ENCODE data around the gene DEF6.

The DEF6 gene, protein sequence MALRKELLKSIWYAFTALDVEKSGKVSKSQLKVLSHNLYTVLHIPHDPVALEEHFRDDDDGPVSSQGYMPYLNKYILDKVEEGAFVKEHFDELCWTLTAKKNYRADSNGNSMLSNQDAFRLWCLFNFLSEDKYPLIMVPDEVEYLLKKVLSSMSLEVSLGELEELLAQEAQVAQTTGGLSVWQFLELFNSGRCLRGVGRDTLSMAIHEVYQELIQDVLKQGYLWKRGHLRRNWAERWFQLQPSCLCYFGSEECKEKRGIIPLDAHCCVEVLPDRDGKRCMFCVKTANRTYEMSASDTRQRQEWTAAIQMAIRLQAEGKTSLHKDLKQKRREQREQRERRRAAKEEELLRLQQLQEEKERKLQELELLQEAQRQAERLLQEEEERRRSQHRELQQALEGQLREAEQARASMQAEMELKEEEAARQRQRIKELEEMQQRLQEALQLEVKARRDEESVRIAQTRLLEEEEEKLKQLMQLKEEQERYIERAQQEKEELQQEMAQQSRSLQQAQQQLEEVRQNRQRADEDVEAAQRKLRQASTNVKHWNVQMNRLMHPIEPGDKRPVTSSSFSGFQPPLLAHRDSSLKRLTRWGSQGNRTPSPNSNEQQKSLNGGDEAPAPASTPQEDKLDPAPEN

DNA sequence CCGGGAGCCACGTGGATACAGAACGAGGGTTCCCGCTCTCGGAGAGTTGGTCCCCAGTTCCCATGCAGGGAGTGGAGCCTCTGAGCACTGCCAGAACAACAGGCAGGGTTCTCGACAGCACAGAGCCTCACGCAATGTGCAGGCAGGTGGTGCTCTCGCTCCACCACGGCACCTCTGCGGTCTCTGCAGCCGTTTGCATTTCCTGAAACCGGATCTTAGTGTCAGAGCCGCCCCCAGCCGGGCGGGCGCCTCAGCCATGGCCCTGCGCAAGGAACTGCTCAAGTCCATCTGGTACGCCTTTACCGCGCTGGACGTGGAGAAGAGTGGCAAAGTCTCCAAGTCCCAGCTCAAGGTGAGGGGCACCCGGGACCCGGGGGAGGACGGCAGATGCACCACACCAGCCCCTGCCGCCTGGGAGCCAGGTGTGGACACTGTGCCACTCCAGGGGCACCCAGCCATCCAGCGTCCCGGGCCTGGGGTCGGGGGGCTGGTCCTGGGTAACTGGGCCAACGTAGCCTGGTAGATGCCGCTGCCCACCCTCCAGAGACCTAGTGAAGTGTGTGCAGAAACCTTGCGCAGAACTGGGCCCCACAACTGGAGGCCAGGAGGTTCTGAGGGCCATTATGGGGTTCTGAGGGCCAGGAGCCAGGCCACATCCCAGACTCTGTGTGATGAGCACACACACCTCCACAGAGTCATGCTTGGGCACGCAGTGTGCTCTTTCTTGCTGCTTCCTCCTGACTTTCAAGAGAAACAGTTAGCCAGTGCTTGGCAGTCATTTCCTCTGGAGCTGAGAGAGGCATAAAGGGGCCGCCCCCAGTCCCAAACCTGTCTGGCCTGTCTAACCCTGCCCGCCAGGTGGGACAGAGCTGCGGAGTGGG is at the start of gene DEF6:
TSS of gene DEF6 (plus strand) at position 218 of the 881 bp plus-strand sequence. CDS start at position 257, 39 bp downstream.
- no peak for DNase-seq

DNA sequence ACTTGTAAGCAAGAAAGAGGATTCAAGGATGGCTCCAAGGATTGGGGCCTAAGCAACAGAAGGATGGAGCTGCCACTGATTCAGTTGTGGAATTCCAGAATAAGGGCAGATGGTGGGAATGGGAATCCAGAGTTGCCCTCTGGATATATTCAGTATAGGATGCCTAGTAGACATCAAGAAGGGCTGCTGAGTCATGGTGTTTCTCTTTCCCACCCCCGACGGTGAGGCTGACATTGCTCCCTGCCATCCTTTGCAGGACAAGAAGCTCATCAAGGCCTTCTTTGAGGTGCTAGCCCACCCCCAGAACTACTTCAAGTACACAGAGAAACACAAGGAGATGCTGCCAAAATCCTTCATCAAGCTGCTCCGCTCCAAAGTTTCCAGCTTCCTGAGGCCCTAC is 49.3 kb upstream of the DEF6 start:
- DNase-seq, result no peak

DNA sequence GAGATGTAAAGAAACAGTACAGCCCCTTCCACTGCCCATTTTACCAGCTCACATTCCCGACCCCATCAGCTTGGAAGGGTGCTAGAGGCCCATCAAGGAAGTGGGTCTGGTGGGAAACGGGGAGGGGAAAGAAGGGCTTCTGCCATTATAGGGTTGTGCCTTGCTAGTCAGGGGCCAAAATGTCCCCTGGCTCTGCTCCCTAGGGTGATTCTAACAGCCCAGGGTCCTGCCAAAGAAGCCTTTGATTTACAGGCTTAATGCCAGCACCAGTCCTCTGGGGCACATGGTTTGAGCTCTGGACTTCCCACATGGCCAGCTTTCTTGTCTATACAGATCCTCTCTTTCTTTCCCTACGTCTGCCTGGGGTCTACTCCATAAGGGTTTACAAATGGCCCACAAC is 48.7 kb upstream of the DEF6 start:
- DNase-seq, result no peak

DNA sequence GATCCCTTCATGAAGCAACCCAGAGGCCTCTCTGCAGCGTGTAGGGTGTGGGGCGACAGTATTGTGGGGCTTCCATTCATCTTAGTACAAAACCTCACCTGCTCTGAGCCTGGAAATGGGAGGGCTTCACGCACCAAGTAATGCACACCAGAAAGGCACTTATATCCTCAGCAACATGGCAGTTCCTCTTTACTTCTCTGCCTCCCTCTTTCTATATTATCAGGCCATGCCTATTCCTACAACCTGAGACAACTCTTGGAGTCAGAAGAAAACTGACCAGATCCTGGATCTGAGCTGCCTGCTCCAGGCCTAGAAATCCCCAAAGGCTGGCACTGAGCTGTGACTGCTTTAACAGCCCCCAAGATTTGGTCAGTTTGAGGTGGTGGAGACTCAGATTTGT is 45.7 kb upstream of the DEF6 start:
- DNase-seq, result no peak

DNA sequence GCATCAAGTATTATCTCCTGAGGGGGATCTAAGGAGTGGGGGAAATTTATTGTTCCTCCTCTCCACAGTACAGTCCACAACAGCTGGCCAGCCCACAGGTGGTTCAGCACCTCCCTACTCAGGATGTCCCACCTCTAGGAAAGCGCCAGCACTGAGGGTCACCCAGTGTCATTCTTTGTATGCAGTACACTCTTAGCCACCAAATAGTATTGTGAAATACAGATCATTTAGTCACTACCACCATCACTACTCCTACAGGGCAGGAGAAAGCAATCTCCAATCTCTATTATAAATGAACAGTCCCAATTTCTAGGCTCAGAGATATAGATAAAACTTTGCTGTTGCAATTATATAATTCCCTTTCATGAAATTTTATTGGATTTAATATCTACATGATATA is 44.4 kb upstream of the DEF6 start:
- no peak for DNase-seq

DNA sequence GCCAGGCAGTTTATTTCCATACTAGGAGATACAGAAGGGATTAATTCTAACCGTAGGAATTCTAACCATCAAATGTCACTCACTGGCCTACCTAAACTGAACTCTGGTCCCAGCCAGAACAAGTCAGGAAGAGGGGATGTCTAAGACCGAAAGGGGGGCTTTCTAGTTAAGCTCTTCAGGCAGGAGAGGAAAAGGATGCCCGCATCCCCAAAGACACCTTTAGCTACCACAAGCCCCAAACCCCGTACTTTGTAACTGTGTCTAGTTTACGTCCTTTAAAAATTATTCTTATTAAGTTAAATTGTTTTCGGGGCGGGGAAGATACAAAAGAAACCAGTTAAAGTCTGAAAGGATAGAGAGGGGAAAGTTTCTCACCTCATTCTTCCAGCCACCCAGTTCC is 39.3 kb upstream of the DEF6 start:
- no peak for DNase-seq

DNA sequence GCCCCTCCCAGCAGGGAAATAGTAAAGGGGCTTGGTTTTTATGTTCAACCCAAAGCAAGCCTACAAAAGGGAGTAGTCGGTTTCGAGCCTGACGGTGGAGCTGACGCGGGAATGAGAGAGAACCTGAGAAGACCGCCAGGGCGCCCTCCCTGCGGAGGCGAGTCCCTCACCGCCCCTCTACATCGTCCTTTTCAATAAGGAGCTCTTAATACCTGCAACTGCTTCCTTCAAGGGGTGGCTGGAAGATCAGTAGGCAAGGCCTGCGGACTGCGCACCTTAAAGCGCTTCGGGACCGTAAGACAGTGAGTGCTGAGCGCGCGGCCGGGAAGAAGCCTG is 38.8 kb upstream of the DEF6 start:
- DNase-seq, result no peak

DNA sequence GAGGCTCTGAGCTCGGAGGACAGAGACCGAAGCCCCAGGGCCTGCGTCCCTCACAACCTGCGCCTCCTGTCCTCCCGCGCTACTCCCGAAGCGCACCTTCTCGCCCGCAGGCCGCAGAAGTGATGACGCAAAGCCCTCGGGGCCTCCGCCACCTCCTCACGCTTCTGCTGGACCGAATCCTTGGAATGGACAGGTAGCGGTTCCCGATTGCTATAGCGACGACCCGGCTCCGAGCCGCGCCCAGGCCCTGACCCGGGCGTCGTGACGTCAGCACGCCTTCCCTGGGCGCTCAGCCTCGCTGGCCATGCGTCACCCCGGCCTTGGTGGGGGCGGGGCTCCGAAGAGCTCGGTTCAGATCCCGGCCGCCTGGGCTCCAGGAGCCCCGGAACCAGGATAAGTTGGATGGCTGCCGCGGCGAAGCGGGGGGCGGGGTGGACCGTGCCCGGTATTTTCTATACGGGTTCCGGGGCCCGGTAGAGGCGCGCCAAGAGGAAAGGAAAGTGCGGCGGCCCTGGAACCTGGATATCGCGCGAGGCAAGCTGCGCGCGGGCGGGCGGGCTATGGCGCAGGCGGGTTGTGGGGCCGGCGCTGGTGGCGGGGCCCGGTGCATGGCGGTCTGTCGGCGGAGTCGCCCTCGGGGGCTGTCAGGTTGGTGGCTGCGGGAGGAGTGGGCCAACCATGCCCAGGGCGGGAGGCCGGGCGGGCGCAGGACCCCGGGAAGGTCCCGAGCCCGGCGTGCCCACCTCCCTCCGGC is 38.2 kb upstream of the DEF6 start, which contains the start of gene ZNF76:
TSS of gene ZNF76 (plus strand) at position 542 of the 754 bp plus-strand sequence. CDS start 21,417 bp downstream, outside the sequence.
- peak; percentile 96 for DNase-seq

DNA sequence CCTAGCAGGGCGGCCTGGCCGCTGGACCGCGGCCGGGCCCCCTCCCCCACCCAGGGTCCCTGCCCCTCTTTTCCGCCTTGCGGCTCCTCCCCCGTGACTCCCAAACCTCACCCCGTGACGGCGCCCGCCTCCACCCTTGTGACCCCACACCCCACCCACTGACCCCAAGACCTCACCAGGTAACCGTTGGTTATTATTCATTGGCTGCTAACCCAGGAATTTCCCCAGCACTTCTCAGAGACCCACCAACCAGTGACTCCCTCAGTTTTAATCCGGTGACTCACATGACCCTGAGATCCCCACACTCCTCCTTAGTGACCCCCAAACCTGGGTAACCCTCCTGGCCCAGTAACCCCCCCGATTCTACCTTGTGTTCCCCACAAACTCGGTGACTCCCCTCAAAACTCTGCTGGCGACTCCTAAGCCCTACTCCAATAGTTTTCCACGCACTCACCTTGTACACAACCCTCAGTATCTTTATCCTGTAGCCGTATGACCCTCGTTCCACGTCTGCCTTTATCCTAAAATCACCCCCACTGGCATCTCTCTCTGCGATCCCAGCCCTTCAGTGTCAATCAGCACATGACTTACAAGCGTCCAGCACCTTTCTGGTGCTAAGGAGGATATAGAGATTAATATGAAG is 37.5 kb upstream of the DEF6 start:
- no peak for DNase-seq

DNA sequence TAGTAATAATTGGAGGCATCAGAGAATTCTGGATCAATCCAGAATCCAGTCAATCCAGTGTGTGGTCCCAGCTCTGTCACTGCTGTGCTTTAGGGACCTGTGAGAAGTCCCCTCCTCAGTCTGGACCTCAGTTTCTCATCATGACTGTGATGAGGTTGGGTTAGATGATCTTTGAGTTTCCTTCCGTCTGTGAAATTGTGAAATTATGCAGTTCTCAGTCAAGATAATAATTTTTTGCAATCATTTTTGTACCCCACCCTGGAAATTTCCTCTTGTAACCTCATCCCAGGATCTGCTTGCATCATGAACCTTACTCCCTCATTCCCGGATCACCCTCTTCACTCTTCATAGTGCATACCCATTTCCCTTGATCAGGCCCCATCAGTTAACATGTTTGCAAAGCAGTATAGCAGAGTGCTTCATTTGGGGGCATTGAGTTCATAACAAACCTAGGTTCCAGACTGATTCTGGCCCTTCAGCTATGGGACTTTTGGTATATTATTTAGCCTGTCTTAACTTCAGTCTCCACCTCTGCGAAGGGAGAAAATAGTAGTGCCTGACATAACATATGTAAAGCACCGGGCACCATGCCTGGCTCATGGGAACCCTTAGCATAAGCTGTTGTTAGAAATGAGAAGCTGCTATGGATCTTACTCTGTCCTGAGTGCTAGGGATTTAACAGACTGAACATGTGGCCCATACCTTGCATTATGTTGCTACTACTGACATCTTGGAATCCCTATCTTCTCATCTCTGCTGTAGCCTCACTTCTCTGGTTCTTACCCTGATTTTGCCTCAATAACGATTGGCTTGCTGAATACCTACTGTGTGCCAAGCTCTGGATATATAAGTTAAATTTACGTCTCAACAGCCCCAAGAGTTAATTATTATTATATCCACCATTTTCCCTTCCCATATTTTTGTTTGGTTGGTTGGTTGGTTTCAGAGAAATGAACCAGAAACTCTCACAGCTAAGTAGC is 36.7 kb upstream of the DEF6 start:
- DNase-seq, result no peak

DNA sequence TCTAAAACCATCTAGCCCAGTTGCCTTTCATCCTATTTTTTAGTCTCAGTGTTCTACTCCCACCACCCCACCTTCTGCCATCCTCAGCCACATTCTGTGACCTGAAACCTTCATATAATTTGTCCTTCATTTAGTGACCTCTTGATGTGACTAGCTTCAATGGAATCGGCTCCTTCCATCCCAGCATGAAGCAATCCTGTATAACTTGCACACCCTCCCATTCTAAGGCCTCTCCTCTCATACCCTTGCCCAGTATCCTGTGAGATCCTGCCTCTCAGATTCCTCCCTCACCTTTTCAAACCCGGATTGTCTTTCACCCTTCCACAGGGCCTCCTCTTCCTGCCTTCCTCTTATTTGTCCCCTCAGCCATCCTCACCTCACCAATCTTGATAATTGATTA is 35.0 kb upstream of the DEF6 start:
- no peak for DNase-seq

DNA sequence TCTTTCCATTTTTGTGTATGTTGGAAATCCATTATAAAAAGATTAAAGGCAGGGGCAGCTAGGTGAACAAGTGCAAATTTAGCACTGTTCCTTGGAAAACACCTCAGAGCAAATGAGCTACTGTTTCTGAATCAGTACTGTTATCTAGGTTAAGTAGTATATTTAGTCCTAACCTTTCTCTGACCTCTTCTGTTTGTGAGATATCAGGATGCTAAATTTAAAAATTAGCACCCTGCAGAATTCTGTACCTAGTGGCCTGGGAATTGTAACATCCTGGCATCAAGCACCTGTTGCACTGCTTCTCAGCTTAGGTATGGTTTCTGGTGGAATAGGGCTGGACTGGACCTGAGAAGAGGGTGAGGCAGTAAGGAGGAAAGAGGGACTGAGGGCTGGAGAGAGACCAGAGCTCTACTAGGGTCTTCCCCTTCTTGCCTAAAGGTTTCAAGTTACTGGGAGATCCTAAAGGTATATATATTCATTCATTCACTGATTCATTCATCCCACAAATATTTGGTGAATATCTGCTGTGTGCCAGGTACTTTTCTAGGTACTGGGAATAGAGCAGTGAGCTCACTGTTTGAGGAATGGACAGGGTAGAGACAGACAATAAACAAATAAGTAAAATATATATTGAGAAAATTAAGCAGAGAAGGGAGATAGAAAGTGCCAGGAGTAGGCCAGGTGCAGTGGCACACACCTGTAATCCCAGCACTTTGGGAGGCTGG is 32.9 kb upstream of the DEF6 start:
- DNase-seq, result no peak

DNA sequence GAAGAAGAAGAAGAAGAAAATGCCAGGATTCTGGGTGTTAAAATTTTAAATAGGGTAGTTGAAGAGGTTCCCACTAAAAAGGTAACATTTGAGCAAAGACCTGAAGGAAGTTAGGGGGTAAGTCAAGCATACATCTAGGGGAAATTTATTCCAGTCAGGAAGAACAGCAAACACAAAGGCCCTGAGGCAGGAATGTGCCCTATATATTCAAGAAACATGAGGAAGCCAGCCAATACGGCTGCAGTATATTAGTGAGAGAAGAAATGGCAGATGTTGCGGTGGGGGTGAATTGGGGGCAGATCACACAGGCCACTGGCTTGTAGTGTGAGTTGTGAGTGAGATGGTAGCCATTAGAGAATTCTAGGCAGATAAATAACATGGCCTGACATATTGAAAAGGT is 32.1 kb upstream of the DEF6 start:
- DNase-seq, result no peak

DNA sequence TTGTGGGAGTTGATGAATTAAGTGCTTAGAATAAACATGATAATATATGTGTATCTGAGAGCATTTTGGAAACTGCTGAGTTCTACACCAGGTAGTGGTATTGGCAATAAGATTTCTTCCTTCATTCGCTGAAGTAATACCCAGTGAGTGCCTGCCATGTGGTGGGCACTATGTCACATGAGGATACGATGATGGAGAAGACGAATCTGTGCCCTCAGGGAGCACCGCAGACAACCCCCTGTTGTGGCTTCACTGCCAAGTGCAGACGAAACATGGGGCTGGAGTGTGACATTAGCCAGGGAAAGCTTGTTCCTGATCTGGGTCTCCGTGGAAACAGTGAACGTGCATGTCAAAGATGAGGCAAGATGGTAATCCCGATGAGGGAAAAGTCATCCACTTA is 30.2 kb upstream of the DEF6 start:
- DNase-seq, result no peak

DNA sequence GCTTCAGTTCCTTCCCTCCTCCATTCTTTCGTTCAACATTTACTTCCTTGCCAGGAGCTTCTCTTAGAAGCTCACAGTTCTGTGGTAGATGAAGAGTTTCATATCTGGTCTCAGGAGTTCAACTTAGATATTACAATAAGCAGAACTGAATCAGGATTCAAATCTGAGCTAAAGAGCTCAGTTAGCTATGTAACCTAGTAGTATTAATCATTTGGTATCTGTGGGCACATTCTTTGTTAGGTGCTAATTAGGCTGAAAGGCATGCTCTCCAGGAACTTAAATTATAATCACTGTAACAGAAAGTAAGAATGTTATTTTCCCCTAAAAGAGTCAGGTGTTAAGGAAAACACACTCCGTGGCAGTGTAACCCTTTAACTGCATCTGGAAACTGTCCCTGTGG is 29.7 kb upstream of the DEF6 start:
- DNase-seq, result no peak

DNA sequence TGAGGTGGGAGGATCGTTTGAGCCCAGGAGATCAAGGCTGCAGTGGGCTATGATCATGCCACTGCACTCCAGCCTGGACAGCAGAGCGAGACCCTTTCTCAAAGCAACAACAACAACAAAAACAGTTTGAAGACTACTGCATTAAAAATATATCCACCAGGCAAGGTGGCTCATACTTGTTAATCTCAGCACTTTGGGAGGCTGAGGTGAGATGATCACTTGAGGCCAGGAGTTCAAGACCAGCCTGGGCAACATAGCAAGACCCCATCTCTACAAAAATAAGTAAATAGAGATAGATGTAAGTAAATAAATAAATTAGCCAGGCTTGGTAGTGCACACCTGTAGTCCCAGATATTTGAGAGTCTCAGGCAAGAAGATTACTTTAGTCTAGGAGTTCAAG is 25.6 kb upstream of the DEF6 start:
- DNase-seq, result no peak

DNA sequence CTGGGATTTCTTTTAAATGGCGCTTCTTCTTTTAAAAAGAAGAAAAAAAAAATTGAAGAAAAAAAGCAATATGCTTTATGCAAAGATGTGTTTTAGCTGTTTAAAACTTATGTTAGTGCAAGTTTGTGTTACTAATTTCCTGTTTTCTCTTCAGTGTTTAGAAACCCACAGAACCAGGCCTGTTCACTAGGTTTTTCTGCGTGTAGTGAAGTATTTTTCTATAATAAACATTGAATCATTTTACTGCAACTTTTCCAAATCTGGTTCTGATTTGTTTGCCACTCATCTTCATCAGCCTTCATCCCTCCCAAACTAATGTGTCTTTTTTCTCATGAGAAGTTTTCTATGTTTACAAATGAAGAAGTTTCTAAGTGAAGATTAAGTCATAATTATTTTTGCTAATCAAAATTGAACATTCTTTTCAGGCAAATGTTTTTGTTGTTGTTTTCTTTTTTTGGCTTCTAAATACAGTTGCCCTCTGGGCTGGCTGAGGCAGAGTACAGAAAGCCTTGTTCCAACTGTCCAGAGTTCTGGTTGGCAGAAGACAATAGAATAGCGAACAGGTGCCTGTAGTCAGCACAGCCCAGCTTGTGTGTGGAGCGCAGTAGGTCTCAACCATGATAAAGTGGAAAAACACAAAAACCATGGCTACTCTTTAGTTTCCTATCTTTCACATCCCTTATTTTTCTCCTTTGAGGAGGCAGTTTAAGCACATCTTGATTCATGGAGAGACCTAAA is 23.6 kb upstream of the DEF6 start:
- no peak for DNase-seq

DNA sequence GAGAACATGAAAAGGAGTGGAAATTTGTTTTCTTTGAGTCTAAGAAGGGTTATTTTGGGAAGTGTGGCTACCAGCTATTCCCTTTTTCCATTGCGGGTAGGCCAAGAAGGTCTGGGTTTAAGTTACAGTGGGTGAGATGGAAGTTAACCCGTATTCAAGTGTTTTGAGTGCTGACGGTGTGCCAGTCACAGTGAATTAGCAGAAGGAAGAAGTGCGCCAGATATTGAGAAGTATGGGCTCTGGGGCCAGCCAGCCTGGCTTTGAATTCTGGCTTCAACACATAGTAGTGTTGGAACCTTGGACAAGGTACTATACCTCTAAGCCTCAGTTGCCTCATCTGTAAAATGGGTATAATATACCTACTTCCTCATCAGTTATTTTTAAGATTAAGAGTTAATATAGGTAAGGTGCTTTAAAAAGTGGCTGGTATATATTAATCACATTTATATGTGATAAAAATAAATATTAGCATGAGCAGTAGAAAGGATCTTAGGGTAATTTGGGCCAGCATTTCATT is 21.8 kb upstream of the DEF6 start:
- DNase-seq, result no peak

DNA sequence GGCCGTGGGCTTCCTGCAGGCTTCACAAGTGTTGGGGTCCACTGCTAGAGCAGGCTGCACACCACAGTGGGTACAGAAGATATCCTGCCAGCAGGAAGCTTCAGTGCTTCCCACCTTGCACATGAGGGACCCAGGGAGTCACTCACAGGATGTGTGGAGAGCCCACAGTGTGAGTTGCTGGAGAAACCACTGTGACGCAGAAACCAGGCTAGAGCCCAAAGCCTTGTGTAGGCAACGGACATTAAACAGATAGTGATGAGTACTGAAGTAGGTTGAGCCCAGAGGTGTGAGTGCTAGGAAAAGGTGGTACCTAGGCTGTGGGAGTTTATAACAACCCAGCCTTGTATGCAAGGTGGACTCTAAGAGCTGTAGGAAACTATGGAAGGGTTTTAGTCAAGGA is 18.9 kb upstream of the DEF6 start:
- no peak for DNase-seq

All from HCEC 1CT (cell line).